ENCODE data around the gene FAM13A. TPM values are rescaled to one million over a fixed set of nuclear protein-coding genes. Genes with fewer than 3 reads are reported as not detected.

Gene FAM13A
- total RNA-seq, 1 donor from 2014 or later: 57.7 TPM

DNA sequence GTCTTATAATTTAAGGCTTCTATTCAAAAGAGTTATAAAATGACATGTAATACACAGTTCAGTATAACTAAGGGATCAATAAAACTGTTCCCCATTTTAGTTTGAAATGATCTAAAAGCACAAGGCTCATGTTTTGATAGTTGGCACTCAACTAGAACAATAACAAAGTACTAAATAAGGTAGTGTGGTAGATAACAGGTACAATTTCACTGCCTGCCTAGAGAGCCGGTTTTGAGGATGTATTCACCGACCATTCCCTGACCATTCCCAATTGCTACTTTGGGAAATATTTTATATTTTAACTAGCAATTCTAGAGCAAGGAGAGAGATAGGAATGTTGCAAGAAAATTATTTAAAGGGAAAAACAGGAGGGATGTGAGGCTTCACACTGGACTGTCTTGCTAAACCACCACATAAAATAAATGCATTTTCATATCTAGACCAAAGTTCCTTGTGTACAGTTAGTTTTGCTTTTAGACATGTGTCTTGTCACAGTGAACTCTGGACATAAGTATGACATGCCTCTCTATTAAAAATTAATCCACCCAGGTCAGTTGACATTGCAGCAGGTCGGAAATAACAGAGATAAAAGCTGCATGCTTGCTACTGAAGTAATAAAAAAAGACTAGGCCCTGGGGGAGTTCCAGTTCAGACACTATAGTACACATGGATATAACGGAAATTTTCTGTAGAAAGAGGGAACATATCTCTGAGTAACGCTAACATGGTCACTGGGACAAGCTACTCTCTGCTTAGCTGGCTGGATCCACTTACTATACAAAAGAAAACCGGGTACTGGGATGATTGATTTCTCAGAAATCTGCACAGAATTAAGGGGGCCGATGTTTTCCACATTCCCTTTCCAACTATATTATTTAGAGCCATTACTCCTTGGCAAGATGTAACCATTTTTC lies 303.1 kb downstream of the FAM13A start:
- TF ChIP-seq, protein P1, sequence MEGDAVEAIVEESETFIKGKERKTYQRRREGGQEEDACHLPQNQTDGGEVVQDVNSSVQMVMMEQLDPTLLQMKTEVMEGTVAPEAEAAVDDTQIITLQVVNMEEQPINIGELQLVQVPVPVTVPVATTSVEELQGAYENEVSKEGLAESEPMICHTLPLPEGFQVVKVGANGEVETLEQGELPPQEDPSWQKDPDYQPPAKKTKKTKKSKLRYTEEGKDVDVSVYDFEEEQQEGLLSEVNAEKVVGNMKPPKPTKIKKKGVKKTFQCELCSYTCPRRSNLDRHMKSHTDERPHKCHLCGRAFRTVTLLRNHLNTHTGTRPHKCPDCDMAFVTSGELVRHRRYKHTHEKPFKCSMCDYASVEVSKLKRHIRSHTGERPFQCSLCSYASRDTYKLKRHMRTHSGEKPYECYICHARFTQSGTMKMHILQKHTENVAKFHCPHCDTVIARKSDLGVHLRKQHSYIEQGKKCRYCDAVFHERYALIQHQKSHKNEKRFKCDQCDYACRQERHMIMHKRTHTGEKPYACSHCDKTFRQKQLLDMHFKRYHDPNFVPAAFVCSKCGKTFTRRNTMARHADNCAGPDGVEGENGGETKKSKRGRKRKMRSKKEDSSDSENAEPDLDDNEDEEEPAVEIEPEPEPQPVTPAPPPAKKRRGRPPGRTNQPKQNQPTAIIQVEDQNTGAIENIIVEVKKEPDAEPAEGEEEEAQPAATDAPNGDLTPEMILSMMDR (IDR thresholded peaks at IDR 0.05; ENCODE audit: unreplicated experiment): no peak
- Mint-ChIP-seq H3K27me3 (ENCODE audit: low read depth) (no peaks in the 10 kb centered on the region), H3K36me3 (peaks cover 31% of the 10 kb centered on the region), H3K4me1 (peaks cover 31% of the 10 kb centered on the region), H3K4me3 (no peak overlapping the region), H3K9me3 (no peaks in the 10 kb centered on the region), H3K27ac (no peak overlapping the region)
- DNase-seq (ENCODE audit: low spot score in 2 of 2, unreplicated experiment in 2 of 2): no peak

DNA sequence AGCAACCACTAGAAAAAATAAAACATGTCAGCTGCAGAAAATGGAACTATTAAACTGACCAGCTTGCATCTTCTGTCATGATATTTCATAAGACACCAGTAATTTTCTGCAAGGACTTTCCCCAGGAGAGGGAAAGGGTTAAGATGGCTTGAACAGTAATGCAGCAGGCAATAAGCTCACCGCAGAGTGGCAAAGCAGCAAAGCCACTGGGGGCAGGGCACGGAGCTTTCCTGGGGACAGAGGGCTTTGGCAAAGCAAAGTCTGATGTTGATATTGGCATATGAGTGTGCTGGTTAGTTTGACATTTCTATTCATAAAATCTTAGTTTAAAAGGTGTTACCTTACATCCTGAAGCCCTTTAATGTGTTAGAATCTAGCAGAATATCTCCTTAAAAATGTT lies 304.2 kb downstream of the FAM13A start:
- TF ChIP-seq, protein P1 (IDR thresholded peaks at IDR 0.05; ENCODE audit: unreplicated experiment): no peak
- H3K4me3 Mint-ChIP-seq: no peak overlapping the region
- H3K27ac Mint-ChIP-seq: no peak overlapping the region

DNA sequence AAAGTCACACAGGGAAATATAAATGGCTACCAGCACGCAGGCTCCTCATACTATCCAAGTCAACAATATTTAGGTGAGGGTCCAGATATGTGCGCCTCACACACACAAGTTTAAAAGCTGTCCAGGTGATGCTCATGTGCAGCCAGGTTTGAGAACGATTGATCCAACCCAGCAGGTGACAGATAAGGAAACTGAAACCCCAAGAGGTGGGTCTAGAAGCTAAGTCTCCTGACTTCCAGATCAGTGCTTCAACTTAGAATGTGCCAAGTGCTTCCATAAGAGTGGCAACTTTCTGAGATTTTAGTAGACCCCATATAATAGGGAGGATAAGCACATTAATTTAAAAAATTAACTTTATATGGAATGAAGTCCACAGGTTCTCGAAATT lies 304.9 kb downstream of the FAM13A start:
- no peaks in the 10 kb centered on the region for H3K27me3 Mint-ChIP-seq (ENCODE audit: low read depth)
- peaks cover 15% of the 10 kb centered on the region for H3K4me1 Mint-ChIP-seq
- TF ChIP-seq, protein P1 (IDR thresholded peaks at IDR 0.05; ENCODE audit: unreplicated experiment): no peak
- H3K36me3 Mint-ChIP-seq: peaks cover 46% of the 10 kb centered on the region
- no peak for DNase-seq (ENCODE audit: low spot score in 2 of 2, unreplicated experiment in 2 of 2)
- no peak overlapping the region for H3K4me3 Mint-ChIP-seq
- H3K9me3 Mint-ChIP-seq: no peaks in the 10 kb centered on the region
- H3K27ac Mint-ChIP-seq: no peak overlapping the region

More for the DNA sequence above, 304.2 kb downstream of the FAM13A start:
- Mint-ChIP-seq H3K36me3 (peaks cover 40% of the 10 kb centered on the region), H3K9me3 (no peaks in the 10 kb centered on the region), H3K4me1 (peaks cover 19% of the 10 kb centered on the region), H3K27me3 (ENCODE audit: low read depth) (no peaks in the 10 kb centered on the region)
- no peak for DNase-seq (ENCODE audit: low spot score in 2 of 2, unreplicated experiment in 2 of 2)

DNA sequence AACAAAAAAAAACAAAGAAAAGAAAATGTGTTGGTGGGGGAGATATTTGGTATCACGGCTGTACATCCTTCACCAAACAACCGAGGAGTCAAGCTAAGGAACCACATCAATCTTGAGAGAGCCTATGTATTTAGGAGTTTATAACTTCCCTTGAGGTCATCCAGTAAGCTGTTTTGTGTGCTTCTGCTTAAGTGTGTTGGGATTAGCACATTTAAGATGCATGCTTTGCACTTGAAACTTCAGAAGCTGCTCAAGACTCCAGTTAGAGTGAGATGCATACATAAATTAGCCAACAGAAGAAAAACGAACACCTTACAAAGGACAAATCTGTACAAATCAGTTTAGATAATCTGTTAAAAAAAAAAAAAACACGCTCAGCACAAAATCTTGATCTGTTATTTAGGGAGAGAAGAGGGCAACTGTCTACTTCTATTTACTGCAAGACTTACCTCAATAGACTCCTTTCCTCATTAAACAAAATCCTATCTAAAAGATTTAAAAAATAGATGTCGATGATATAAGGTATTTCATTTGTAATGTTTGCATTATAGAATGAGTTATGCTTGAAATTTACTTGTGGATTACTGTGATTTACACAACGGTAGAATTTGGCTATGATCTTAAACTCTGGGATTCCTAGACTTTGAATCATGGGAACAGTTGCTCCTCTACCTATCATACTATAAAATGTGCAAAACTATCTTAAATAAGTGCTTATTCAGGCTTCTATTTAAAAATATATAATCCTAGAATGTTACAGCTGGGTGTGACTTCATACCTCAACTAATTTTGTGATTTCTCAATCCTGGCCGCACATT lies 305.5 kb downstream of the FAM13A start:
- no peaks in the 10 kb centered on the region for H3K27me3 Mint-ChIP-seq (ENCODE audit: low read depth)
- no peaks in the 10 kb centered on the region for H3K9me3 Mint-ChIP-seq
- peaks cover 14% of the 10 kb centered on the region for H3K4me1 Mint-ChIP-seq
- TF ChIP-seq, protein P1 (IDR thresholded peaks at IDR 0.05; ENCODE audit: unreplicated experiment): no peak
- no peak overlapping the region for H3K4me3 Mint-ChIP-seq
- no peak for DNase-seq (ENCODE audit: low spot score in 2 of 2, unreplicated experiment in 2 of 2)
- H3K36me3 Mint-ChIP-seq: peaks cover 52% of the 10 kb centered on the region
- H3K27ac Mint-ChIP-seq: no peak overlapping the region

DNA sequence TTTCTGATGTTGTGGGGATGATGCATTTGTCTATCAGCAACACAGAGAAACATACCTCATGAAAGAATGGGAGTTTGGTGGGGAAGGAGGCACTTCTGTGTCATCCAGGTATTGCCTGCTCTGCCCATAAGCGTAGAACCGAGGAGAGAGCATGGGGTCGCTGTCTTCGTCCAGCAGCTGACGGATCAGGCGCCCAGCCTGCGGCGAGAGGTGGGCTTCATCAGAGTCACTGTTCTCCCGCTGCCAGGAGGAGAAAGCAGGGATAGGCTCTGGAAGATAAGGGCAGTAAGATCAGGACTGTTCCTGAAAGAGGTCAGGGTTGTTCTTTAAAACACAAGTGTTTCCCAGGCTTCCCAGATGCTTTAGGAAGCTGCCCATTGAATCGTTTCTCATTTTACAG lies 306.6 kb downstream of the FAM13A start:
- Mint-ChIP-seq H3K4me3 (no peak overlapping the region), H3K36me3 (peaks cover 59% of the 10 kb centered on the region), H3K9me3 (no peaks in the 10 kb centered on the region), H3K4me1 (peaks cover 11% of the 10 kb centered on the region), H3K27ac (no peak overlapping the region), H3K27me3 (ENCODE audit: low read depth) (no peaks in the 10 kb centered on the region)
- TF ChIP-seq, protein P1 (IDR thresholded peaks at IDR 0.05; ENCODE audit: unreplicated experiment): no peak
- DNase-seq (ENCODE audit: low spot score in 2 of 2, unreplicated experiment in 2 of 2): no peak

Measured in mesothelial cell of epicardium (in vitro differentiated cells).